PFSK-1 (cell line): ENCODE results near the gene TSFM.

Experiments used
- FOXP2 ChIP-seq: optimal IDR thresholded peaks from 2 replicates; pipeline ENCODE3; 2011; ENCODE audit warnings: borderline replicate concordance, control low read depth, inconsistent platforms; ENCODE audit not compliant: insufficient read depth; ENCODE audit errors: extremely low read length, extremely low read depth
- POLR2AphosphoS5 ChIP-seq: IDR thresholded peaks from 2 replicates; pipeline ENCODE4 v1.6.1; 2012; ENCODE audit warnings: low read depth, mild to moderate bottlenecking, control low read depth, low read length, moderate library complexity
- REST ChIP-seq, 2 experiments: IDR thresholded peaks; 2 replicates each; pipeline versions ENCODE4 v1.6.1 to v1.8.0; 2011 to 2012; ENCODE audit warnings: low read depth in 2 of 2, low read length in 2 of 2, control low read depth in 1 of 2, inconsistent platforms in 1 of 2, mild to moderate bottlenecking in 1 of 2, moderate library complexity in 1 of 2; ENCODE audit not compliant: insufficient read depth in 1 of 2
- SIN3A ChIP-seq: IDR thresholded peaks from 2 replicates; pipeline ENCODE4 v1.6.1; 2012; ENCODE audit warnings: mild to moderate bottlenecking, low read length, moderate library complexity, borderline replicate concordance; ENCODE audit not compliant: insufficient read depth
- TAF1 ChIP-seq: IDR thresholded peaks from 2 replicates; pipeline ENCODE4 v1.6.1; 2012; ENCODE audit warnings: low read length, control low read depth, borderline replicate concordance; ENCODE audit not compliant: insufficient read depth

TSFM gene

DNA sequence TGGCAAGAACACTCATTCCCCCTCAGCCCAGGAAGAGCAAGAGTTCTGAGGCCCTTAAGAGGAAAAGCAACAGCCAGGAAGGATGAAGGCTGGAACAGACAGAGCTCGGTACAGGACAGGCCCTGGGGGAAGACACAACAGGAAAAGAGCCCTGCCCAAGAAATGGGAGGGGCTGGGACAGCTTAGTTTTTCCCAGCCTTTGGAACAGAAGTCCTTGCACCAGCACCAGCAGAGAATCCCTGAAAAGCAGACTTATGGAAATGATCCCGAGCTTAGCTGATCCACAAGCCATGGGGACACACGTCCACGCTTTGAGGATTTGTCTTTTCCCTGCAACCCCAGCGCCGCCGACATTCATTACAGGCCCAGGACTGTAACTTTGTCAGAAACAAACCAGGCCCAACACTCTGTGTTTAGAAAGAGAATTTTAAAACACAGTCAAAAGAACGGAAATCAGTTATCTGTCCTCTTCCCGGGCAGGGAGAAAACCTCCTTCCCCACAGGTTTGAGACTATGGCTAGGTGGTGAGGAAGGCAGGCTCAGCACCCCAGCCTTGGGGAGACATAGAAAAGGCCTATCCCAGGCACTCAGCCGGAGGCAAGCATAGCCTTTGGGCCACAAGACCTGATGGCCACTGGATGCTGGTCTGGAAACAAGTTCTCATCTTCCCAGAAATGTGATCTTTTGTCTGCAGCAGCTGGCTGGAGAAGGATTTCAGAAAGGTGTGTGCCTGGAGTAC lies 40.0 kb downstream of the TSFM start:
- no peak for TF ChIP-seq TAF1
- TF ChIP-seq FOXP2, result no peak
- no peak for TF ChIP-seq POLR2AphosphoS5
- TF ChIP-seq REST (IDR thresholded peaks at IDR 0.05; ENCODE audit: insufficient read depth in 1 of 2, low read depth in 2 of 2, low read length in 2 of 2), result no peak
- no peak for TF ChIP-seq SIN3A

GRCh38 chr12:57823131-57823907 lies 40.7 kb downstream of the TSFM start:
- no peak for TF ChIP-seq SIN3A
- no peak for TF ChIP-seq REST (IDR thresholded peaks at IDR 0.05; ENCODE audit: insufficient read depth in 1 of 2, low read depth in 2 of 2, low read length in 2 of 2)
- TF ChIP-seq FOXP2, result no peak
- no peak for TF ChIP-seq POLR2AphosphoS5
- no peak for TF ChIP-seq TAF1

- TF ChIP-seq SIN3A, result no peak
- TF ChIP-seq FOXP2, result no peak
- no peak for TF ChIP-seq TAF1
- TF ChIP-seq POLR2AphosphoS5, result no peak
- no peak for TF ChIP-seq REST (IDR thresholded peaks at IDR 0.05; ENCODE audit: insufficient read depth in 1 of 2, low read depth in 2 of 2, low read length in 2 of 2)
Observed at GRCh38 chr12:57823908-57824640, 41.5 kb downstream of the TSFM start.

DNA sequence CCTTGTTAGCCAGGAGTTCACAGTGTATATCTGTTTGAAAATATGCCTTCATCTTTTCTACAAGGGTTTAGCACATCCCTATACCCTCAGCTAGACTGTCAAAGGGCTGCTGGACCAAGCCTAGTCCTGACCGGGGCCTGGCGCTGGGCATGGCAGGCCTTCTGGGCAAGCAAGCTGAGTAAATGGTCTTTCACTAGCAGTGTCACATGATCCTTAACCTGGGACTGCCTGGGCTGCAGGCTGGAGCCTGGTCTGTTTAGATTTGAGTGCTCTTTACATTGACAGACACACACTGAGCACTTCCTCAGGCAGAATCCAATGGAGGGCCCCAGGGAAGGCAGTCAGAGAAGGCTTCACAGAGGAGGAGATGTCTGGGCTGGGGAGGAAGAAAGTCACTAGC lies 42.9 kb downstream of the TSFM start:
- no peak for TF ChIP-seq TAF1
- no peak for TF ChIP-seq SIN3A
- TF ChIP-seq POLR2AphosphoS5, result no peak
- no peak for TF ChIP-seq FOXP2
- TF ChIP-seq REST (IDR thresholded peaks at IDR 0.05; ENCODE audit: insufficient read depth in 1 of 2, low read depth in 2 of 2, low read length in 2 of 2), result no peak
